Measurements from ENCODE around the gene CPTP.

The CPTP gene

DNA sequence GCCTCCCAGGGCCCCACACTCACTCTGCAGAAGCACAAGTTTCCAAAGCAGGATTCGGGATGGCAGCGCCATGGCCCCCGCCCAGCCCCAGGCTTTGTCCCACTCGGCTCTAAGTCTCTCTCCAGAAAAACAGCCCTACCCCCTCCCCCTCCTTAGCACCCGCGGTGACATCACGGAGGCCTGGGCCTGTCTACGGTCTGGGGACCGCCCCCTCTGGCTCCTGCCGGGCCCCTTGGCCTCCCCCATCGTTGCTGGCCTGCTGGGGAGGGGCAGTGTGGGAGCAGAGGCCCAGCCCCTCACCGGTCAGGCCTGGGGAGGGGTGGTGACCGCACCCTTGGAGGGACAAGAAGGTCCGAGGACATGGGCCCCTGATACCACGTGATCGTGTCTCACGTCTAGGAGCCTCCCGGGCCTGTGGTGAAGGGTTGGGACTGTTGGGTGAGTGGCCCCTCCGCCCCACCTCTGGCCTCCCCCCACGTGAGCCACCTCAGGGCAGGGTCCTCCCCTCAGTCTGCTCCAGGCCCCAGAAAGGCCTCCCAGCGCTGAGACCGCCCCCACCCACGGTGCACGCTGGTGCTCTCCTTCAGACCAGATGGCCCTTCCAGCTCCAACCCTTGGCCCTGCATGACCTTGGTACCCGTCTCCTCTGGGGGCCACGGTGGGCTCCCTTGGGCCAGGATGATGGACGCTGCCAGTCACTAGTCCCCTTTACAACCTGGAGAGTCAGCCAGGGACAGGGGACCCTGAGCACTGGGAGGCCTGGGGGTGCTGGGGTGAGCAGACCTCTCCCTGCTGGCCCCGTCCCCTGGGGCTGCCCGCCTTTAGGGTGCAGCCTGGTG lies 34.0 kb downstream of the CPTP start, which contains the start of gene MXRA8:
Gene MXRA8 (minus strand): TSS at position 123 of the 839 bp plus-strand sequence. CDS start 51 bp downstream, at position 72.
- peak within 1 kb of the TSS; percentile 81 to 95 for H3K27ac ChIP-seq
- peak within 1 kb of the TSS; percentile 78 for H3K4me3 ChIP-seq
- TF ChIP-seq, protein P1, sequence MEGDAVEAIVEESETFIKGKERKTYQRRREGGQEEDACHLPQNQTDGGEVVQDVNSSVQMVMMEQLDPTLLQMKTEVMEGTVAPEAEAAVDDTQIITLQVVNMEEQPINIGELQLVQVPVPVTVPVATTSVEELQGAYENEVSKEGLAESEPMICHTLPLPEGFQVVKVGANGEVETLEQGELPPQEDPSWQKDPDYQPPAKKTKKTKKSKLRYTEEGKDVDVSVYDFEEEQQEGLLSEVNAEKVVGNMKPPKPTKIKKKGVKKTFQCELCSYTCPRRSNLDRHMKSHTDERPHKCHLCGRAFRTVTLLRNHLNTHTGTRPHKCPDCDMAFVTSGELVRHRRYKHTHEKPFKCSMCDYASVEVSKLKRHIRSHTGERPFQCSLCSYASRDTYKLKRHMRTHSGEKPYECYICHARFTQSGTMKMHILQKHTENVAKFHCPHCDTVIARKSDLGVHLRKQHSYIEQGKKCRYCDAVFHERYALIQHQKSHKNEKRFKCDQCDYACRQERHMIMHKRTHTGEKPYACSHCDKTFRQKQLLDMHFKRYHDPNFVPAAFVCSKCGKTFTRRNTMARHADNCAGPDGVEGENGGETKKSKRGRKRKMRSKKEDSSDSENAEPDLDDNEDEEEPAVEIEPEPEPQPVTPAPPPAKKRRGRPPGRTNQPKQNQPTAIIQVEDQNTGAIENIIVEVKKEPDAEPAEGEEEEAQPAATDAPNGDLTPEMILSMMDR (IDR thresholded peaks at IDR 0.05), result no peak
- DNase-seq (ENCODE audit: low spot score), result no peak

DNA sequence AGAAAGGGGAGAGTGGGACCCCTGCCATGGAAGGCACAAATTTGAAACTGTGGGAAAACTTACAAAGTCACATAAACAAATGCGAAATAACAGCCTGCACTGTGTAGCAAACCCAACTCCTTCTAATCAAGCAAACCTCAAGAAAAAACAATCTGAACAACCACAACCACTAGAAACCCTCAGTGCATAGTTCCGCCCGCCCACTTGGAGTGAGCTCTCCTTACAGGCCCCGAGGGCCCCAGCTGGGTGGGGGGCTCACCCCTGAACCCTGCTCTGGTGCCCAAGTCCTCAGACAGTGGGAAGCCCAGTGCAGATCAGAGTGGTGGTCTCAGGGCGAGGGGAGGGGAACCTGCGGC lies 34.7 kb downstream of the CPTP start:
- no peak for DNase-seq (ENCODE audit: low spot score)
- TF ChIP-seq, protein P1 (IDR thresholded peaks at IDR 0.05), result no peak
- H3K4me3 ChIP-seq, result peak overlapping the region; percentile 78
- peak overlapping the region; percentile 81 to 95 for H3K27ac ChIP-seq

DNA sequence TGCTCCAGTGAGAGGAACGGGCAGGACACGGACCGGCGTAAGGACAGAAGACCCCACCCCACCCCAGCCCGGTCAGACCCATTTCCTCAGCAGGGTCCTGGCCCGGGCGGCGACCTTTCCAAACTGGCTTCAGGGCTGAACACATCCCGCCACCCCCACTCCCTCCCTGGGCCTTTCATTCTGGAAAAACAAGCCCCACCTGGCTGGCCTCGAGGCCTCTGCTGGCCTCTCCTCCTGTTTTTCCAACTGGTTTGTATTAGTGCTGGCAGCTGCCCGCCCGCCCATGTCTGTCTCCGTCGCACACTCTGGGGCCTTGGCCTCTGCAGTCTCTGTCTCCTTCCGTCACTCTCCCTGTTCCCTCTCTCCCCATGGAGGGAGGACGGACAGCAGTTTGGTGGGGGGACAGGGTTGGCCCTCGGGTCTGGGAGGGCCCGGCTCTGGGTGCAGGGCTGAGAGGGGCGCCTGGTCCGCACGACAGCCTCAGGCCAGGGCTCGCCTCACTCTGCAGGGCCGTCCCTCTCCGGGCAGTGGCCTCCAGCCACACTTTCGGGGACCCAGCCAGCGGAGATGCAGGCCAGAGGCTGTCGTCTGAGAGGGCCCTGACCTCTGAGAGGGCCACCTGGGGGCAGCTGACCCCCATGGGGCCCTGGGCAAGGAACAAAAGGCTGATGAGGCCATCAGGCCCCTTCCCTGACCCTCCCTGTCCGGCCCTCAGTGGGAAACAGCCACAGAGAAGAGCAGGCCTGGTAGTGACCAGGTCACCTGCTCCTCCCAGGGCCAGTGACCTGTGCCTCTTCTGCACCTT lies 35.3 kb downstream of the CPTP start:
- Histone ChIP-seq H3K27ac (peak overlapping the region; percentile 81 to 95), H3K4me3 (peak overlapping the region; percentile 25)
- DNase-seq (ENCODE audit: low spot score), result no peak
- TF ChIP-seq, protein P1 (IDR thresholded peaks at IDR 0.05), result no peak

DNA sequence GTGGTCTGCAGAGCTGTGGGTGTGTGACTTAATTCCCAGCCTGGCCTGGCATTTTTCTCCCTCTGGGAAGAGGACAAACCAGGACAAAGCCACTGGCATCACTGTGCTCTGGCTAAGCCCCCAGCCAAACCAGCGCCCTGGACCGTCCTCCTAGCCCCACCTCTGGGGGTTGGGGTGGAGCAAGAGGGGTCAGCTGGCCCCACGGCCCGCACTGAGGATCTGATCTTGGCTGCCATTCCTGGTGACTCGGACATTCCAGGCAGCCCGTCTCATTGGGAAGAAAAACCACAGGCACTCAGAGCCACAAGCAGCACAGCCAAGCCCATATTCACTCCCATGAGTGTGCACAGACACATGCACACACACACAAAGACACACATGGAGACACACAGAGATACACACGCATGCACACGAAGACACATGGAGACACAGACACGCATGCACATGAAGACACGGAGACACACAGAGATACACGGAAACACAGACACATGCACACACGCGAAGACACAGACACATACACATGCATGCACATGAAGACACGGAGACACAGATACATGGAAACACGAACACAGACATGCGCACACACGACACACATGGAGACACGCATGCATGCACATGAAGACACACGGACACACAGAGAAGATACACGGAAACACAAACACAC lies 36.0 kb downstream of the CPTP start:
- DNase-seq (ENCODE audit: low spot score), result peak; percentile 90
- peak overlapping the region; percentile 25 for H3K4me3 ChIP-seq
- peak overlapping the region; percentile 81 to 95 for H3K27ac ChIP-seq
- TF ChIP-seq, protein P1 (IDR thresholded peaks at IDR 0.05), result no peak

DNA sequence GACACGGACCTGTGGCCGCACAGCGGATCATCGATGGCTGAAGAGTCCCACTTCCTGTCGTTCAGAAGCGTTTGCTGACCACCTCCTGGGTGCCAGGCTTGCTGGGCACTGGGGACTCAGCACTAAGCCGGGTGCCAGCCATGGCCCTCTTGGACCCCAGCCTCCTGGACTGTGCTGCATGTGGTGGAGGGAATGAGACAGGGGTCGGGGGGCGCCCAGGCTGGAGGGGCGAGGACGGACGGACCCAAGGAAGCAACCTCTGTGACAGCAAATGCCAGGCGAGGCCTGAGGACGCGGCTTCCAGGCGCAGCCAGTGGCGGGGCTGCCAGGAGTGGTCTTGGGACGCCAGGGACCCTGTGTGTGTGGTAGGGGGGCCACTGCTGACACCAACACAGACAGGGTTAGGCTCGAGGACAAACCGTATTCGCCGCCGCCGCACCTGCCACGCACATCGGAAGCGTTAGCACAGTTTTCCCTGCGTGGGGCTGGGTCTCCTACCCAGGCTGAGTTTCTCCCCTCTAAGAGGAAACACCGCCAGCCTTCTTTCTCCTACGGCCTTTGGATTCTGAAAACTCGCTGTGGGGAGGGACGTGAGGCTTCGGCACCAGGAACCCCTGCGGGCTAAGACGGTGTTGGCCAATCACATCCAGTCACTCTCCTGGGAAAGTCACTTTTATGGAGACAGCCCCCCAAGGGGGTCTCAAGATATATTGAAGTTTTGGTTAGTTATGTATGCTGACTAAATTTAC lies 36.8 kb downstream of the CPTP start:
- peak overlapping the region in 1 of 2 donors; percentile 95 for H3K27ac ChIP-seq
- TF ChIP-seq, protein P1 (IDR thresholded peaks at IDR 0.05), result no peak
- DNase-seq (ENCODE audit: low spot score), result no peak
- H3K4me3 ChIP-seq, result no peak overlapping the region

DNA sequence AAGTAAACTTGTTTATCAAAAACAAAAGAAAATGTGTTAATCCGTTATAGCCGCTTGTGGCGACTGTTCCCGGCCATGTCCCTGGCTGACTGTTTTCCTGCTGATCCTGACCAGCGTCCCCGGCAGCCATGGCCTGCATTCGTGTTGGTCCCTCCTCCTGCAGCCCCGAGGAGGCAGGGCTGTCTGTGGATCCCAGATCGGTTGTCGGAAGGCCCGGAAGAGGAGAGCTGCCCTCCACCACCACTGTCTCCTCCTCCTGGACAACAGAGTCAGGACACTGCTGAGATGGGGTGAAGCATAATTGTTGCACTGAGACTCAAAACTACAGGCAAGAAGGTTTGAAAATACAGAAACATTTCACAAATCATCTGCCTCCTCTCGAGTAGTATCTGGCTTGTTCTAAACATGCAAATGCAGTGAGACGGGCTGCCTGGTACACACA lies 37.4 kb downstream of the CPTP start:
- DNase-seq (ENCODE audit: low spot score), result no peak
- TF ChIP-seq, protein P1 (IDR thresholded peaks at IDR 0.05), result no peak
- H3K27ac ChIP-seq, result peak overlapping the region in 1 of 2 donors; percentile 95
- H3K4me3 ChIP-seq, result no peak overlapping the region
